CD14-positive monocyte (primary cell): Measurements from ENCODE around the gene EBP. TPM values are rescaled to one million over a fixed set of nuclear protein-coding genes. Genes with fewer than 3 reads are reported as not detected.
A peak's percentile ranks its signal among the peaks of the same experiment; 100 is the strongest.

Experiments
- DNase-seq, 3 donors: peaks; one replicate each; pipeline ENCODE4 v3.0.0-alpha.2; 2011 to 2022
- H2AFZ ChIP-seq: 2 replicates; pipeline ENCODE4 v1.6.0; 2012; ENCODE audit warnings: mild to moderate bottlenecking, low read depth, low read length, inconsistent platforms; ENCODE audit not compliant: insufficient read depth, poor library complexity, severe bottlenecking
- H3K27ac ChIP-seq, 2 donors: 1 replicate in 1 of 2; 2 replicates in 1 of 2; pipeline ENCODE4 v1.5.1; 2012 to 2013; ENCODE audit warnings: low read length in 2 of 2, control low read depth in 1 of 2, inconsistent platforms in 1 of 2, low read depth in 1 of 2, mild to moderate bottlenecking in 1 of 2
- H3K27me3 ChIP-seq, 2 donors: one replicate each; pipeline versions ENCODE4 v1.6.0 to v1.6.1; 2011 to 2013; ENCODE audit warnings: low read length in 2 of 2; ENCODE audit not compliant: control insufficient read depth in 2 of 2, insufficient read depth in 2 of 2
- H3K36me3 ChIP-seq, 2 donors: replicated peaks in 1 of 2; 1 replicate in 1 of 2; 2 replicates in 1 of 2; pipeline versions ENCODE4 v1.5.1 to v1.6.1; 2012 to 2013; ENCODE audit warnings: low read length in 2 of 2, control low read depth in 1 of 2, inconsistent platforms in 1 of 2, mild to moderate bottlenecking in 1 of 2; ENCODE audit not compliant: insufficient read depth in 2 of 2, control insufficient read depth in 1 of 2
- H3K4me1 ChIP-seq, 2 donors: 1 replicate in 1 of 2; 2 replicates in 1 of 2; pipeline versions ENCODE4 v1.5.1 to v1.6.1; 2012 to 2013; ENCODE audit warnings: low read length in 2 of 2, control low read depth in 1 of 2, inconsistent platforms in 1 of 2, mild to moderate bottlenecking in 1 of 2, moderate library complexity in 1 of 2; ENCODE audit not compliant: insufficient read depth in 2 of 2, control insufficient read depth in 1 of 2
- H3K4me2 ChIP-seq: replicated peaks from 2 replicates; pipeline ENCODE3; 2012; ENCODE audit warnings: low read length, moderate library complexity, mild to moderate bottlenecking; ENCODE audit not compliant: poor library complexity, severe bottlenecking; ENCODE audit errors: extremely low read depth
- H3K4me3 ChIP-seq, 3 experiments: fragments of 200-600 bp in 1 of 3; sonication (generic) in 1 of 3; replicated peaks in 1 of 3; 1 replicate in 2 of 3; 2 replicates in 1 of 3; pipeline ENCODE4 v1.5.1; 2011 to 2013; ENCODE audit warnings: low read length in 3 of 3, mild to moderate bottlenecking in 3 of 3, control low read depth in 2 of 3, low read depth in 2 of 3, inconsistent platforms in 1 of 3, moderate library complexity in 1 of 3
- H3K79me2 ChIP-seq: 2 replicates; pipeline ENCODE4 v1.6.0; 2012; ENCODE audit warnings: mild to moderate bottlenecking, control low read depth, inconsistent platforms, low read length, moderate library complexity; ENCODE audit not compliant: insufficient read depth
- H3K9ac ChIP-seq: 2 replicates; pipeline ENCODE4 v1.6.0; 2017; ENCODE audit warnings: low read length, mild to moderate bottlenecking; ENCODE audit not compliant: insufficient read depth, poor library complexity, severe bottlenecking
- H3K9me3 ChIP-seq, 2 donors: replicated peaks in 1 of 2; 1 replicate in 1 of 2; 2 replicates in 1 of 2; pipeline versions ENCODE4 v1.5.1 to v1.6.1; 2012 to 2013; ENCODE audit warnings: low read length in 2 of 2, control low read depth in 1 of 2; ENCODE audit not compliant: control insufficient read depth in 1 of 2, insufficient read depth in 1 of 2
- H4K20me1 ChIP-seq: 2 replicates; pipeline ENCODE4 v1.6.0; 2012; ENCODE audit warnings: mild to moderate bottlenecking, low read length, control low read depth, moderate library complexity; ENCODE audit not compliant: insufficient read depth
- H3K27ac Mint-ChIP-seq, 7 donors: one replicate each; pipeline ENCODE4 v1.8.0; 2020; ENCODE audit warnings: mild to moderate bottlenecking in 7 of 7, mixed read lengths in 7 of 7, moderate library complexity in 6 of 7, inconsistent platforms in 2 of 7
- H3K27me3 Mint-ChIP-seq, 3 donors: one replicate each; pipeline ENCODE4 v1.8.0; 2021 to 2022; ENCODE audit warnings: low read depth in 3 of 3, mild to moderate bottlenecking in 3 of 3, mixed read lengths in 3 of 3, moderate library complexity in 3 of 3, inconsistent platforms in 1 of 3
- H3K36me3 Mint-ChIP-seq, 2 donors: one replicate each; pipeline ENCODE4 v1.8.0; 2020; ENCODE audit warnings: mixed read lengths in 2 of 2, inconsistent platforms in 1 of 2, mild to moderate bottlenecking in 1 of 2
- H3K4me1 Mint-ChIP-seq: one replicate; pipeline ENCODE4 v1.8.0; 2020; ENCODE audit warnings: mild to moderate bottlenecking, mixed read lengths
- H3K4me3 Mint-ChIP-seq, 2 donors: one replicate each; pipeline ENCODE4 v1.8.0; 2020; ENCODE audit warnings: mild to moderate bottlenecking in 2 of 2, mixed read lengths in 2 of 2, moderate library complexity in 1 of 2
- H3K9me3 Mint-ChIP-seq, 7 donors: one replicate each; pipeline ENCODE4 v1.8.0; 2020 to 2022; ENCODE audit warnings: mixed read lengths in 7 of 7, mild to moderate bottlenecking in 6 of 7, moderate library complexity in 6 of 7, inconsistent platforms in 2 of 7
- WGBS: methylation state at CpG from one replicate; pipeline ENCODE4 v1.1.5; 2013; ENCODE audit warnings: missing lambda C conversion rate; ENCODE audit not compliant: insufficient coverage; 5-methylcytosine and 5-hydroxymethylcytosine counted together
- intact Hi-C, 2 donors: fragments of 100-400 bp; cut with micrococcal nuclease; formaldehyde crosslinking; loops; one replicate each; pipeline versions ENCODE4 v1.15.0 to v1.15.1; 2023
- polyA minus RNA-seq: library from RNA; depleted of rRNA, polyadenylated mRNA; stranded (reverse); fragments of >200 nt; gene quantifications from 2 replicates; pipeline ENCODE4 v1.2.3, GENCODE V29; 2012
- polyA plus RNA-seq, 3 donors: library from polyadenylated mRNA; depleted of rRNA in 1 of 3; unstranded in 2 of 3; stranded (reverse) in 1 of 3; fragments of 300-500 nt in 2 of 3; fragments of >200 nt in 1 of 3; fragmentation: Illumina TruSeq in 2 of 3; gene quantifications; 1 replicate in 2 of 3; 2 replicates in 1 of 3; pipeline ENCODE4 v1.2.3, GENCODE V29; 2012 to 2021
- total RNA-seq, 12 experiments: library from RNA in 1 of 12; stranded (reverse) in 1 of 12; fragments of 120-200 nt in 1 of 12; gene quantifications; one replicate each; pipeline ENCODE4 v1.2.4 and lab custom pipeline; 2013 to 2026; ENCODE audit warnings: mixed read lengths in 6 of 12, inconsistent platforms in 1 of 12
- TF ChIP-seq, protein P1 (sequence below): fragments of 200-600 bp; IDR thresholded peaks from one replicate; pipeline ENCODE4 v1.8.0; 2022; ENCODE audit warnings: antibody characterized with exemption, mild to moderate bottlenecking

EBP gene
- 22.9 TPM for total RNA-seq (2013)
- polyA plus RNA-seq, result 10 to 100 TPM; 47.2 to 59.5 (median 47.4) TPM
- 18.0 and 26.6 TPM in 2 replicates for polyA minus RNA-seq
- 4.1 to 14.7 (median 7.9) reads per million in 11 experiments for total RNA-seq (lab: John Stamatoyannopoulos, UW)

DNA sequence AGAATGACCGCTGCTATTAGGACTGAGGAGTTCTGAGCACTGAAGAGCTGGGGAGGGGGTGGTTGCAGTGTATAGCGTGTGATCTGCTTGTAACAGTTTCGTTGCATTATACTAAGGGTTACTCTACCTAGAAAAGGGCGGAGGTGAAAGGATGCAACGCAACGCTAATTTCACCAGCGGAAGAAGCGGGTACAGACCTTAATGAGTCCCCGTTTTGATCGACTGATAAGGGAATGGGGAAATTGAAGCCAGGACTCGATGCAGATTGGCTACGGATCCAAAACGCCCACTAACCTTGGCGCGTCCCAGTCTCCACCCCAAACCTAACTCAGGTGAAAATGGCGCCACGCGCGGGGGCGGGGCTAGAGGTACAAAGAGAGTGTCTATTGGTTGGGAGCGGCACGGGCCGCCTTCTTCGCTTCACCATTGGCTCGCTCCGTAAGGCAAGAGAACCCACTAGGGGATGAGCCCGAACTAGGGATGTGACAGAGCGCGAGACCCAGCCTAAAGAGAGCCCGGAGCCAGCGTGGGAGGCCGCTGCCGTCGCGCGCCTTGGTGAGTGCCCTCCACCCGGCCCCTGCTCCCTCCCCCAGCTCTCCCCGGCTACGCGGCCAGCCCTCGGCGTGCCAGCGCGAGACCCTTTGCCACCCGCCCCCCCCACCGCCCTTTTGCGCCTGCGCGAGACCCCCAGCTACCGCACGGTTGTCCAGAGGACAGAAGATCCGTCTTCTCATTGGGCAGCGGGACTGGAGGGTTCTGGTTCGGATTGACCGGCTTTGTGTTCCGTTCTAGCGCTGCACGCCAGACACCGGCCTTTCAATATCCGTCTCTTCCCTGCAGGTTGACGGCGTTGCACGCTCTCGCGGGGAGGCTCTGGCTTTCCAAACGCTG, at the start of gene EBP:
EBP (plus strand) TSS at position 456 of the 891 bp plus-strand sequence. CDS start 1,964 bp downstream, outside the sequence.
- H3K4me1 Mint-ChIP-seq, result peaks cover 20% of the 10 kb centered on the region
- intact Hi-C loops, result no loop called here
- Histone ChIP-seq H3K4me3 (peak within 1 kb of the TSS; percentile 53 to 82 (median 66)), H3K9me3 (no peaks in the 10 kb centered on the region), H3K4me1 (peaks cover 13 to 22% of the 10 kb centered on the region in 2 donors), H3K27ac (peak within 1 kb of the TSS in 1 of 2 donors; percentile 80), H3K4me2 (peak within 1 kb of the TSS; percentile 77), H3K27me3 (no peaks in the 10 kb centered on the region), H3K36me3 (peaks cover 0 to 4% of the 10 kb centered on the region in 2 donors), H3K79me2 (peaks cover 15% of the 10 kb centered on the region), H3K9ac (peak within 1 kb of the TSS; percentile 78), H2AFZ (peak within 1 kb of the TSS; percentile 74), H4K20me1 (no peaks in the 10 kb centered on the region)
- 0% methylated on average over 16 of the region's 66 CpGs for WGBS
- H3K36me3 Mint-ChIP-seq, result peaks cover 3 to 8% of the 10 kb centered on the region in 2 donors
- H3K27ac Mint-ChIP-seq, result peak within 1 kb of the TSS; percentile 46 to 94 (median 88)
- TF ChIP-seq, protein P1, sequence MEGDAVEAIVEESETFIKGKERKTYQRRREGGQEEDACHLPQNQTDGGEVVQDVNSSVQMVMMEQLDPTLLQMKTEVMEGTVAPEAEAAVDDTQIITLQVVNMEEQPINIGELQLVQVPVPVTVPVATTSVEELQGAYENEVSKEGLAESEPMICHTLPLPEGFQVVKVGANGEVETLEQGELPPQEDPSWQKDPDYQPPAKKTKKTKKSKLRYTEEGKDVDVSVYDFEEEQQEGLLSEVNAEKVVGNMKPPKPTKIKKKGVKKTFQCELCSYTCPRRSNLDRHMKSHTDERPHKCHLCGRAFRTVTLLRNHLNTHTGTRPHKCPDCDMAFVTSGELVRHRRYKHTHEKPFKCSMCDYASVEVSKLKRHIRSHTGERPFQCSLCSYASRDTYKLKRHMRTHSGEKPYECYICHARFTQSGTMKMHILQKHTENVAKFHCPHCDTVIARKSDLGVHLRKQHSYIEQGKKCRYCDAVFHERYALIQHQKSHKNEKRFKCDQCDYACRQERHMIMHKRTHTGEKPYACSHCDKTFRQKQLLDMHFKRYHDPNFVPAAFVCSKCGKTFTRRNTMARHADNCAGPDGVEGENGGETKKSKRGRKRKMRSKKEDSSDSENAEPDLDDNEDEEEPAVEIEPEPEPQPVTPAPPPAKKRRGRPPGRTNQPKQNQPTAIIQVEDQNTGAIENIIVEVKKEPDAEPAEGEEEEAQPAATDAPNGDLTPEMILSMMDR, result no peak
- DNase-seq, result peak; percentile 78 to 83 (median 81)
- peaks cover 0 to 3% (median 0%) of the 10 kb centered on the region in 3 donors for H3K27me3 Mint-ChIP-seq
- H3K9me3 Mint-ChIP-seq, result peaks cover 0 to 13% (median 2%) of the 10 kb centered on the region in 7 donors
- peak within 1 kb of the TSS; percentile 87 to 94 for H3K4me3 Mint-ChIP-seq

DNA sequence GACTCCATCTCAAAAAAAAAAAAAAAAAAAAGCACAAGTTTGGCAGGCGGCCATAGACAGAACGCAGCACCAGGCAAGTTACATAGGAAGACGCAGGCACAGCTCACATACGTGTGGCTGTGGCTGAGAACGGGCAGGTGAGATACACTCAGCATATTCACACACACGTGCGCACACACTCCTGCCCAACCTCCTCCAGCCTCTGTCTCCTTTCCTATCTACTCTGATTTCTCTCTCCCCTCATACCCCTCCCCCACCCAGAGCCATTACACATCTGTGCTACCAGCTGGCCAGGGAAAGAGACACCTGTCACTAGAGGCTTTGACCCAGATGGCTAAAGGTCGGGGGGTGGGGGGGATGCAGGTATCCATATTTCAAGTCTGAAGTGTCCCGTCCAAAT, 49.4 kb upstream of the EBP start:
- H3K27ac Mint-ChIP-seq, result no peak overlapping the region

More for the DNA sequence above, 49.4 kb upstream of the EBP start:
- no peak overlapping the region for H3K9ac ChIP-seq
- TF ChIP-seq, protein P1, result no peak
- H3K36me3 ChIP-seq, result no peaks in the 10 kb centered on the region
- Mint-ChIP-seq H3K4me3 (no peak overlapping the region), H3K27me3 (peaks cover 0 to 14% (median 3%) of the 10 kb centered on the region in 3 donors), H3K9me3 (peaks cover 0 to 11% (median 1%) of the 10 kb centered on the region in 7 donors), H3K36me3 (no peaks in the 10 kb centered on the region), H3K4me1 (peaks cover 36% of the 10 kb centered on the region)
- no peak for DNase-seq
- H3K79me2 ChIP-seq, result peaks cover 13% of the 10 kb centered on the region
- H3K4me2 ChIP-seq, result no peak overlapping the region
- H3K4me3 ChIP-seq, result no peak overlapping the region
- intact Hi-C loops, result loop anchor here in 1 of 2 donors (10.0 kb wide), 1 partner anchor 103 kb away; the partner anchor contains the start of gene RBM3
- no peak overlapping the region for H2AFZ ChIP-seq
- no peaks in the 10 kb centered on the region for H3K27me3 ChIP-seq
- H4K20me1 ChIP-seq, result no peaks in the 10 kb centered on the region
- no peaks in the 10 kb centered on the region for H3K9me3 ChIP-seq
- 90% methylated on average over 2 of the region's 9 CpGs for WGBS
- peaks cover 17 to 39% of the 10 kb centered on the region in 2 donors for H3K4me1 ChIP-seq
- H3K27ac ChIP-seq, result no peak overlapping the region
